ENCODE measurements around the gene IFNK. TPM values are rescaled to one million over a fixed set of nuclear protein-coding genes. Genes with fewer than 3 reads are reported as not detected.

Gene IFNK
- total RNA-seq, 1 experiment from 2014 or later = not detected

- H3K4me3 ChIP-seq (ENCODE audit: low read length) = no peak overlapping the region
- ATAC-seq (no peak), DNase-seq (no peak)
- peaks cover 16% of the 10 kb centered on the region; the same call in 1 of the 2 replicates for H3K36me3 ChIP-seq (ENCODE audit: low read depth, low read length)
- H3K4me1 ChIP-seq (ENCODE audit: insufficient read depth, low read length) = 0 out of 2 replicates have a peak, but pooled peaks cover 3% of the 10 kb centered on the region
- ChIA-PET POLR2A (ENCODE audit: unreplicated experiment) (no interaction called here), CTCF (no interaction called here)
- H4K20me1 ChIP-seq (ENCODE audit: low read length) = no peaks in the 10 kb centered on the region
- H2AFZ ChIP-seq (ENCODE audit: low read length) = no peak overlapping the region
- H3K4me2 ChIP-seq (ENCODE audit: low read length) = no peak overlapping the region
- intact Hi-C loops (cut with micrococcal nuclease) = no loop called here
- no peaks in the 10 kb centered on the region for H3K27me3 ChIP-seq (ENCODE audit: low read length)
- TF ChIP-seq EZH2 (IDR thresholded peaks at IDR 0.05; ENCODE audit: low read length, unreplicated experiment) (no peak), CTCF (conservative IDR thresholded peaks at IDR 0.05; ENCODE audit: low read depth, low read length) (no peak), EZH2phosphoT487 (IDR thresholded peaks at IDR 0.05; ENCODE audit: borderline replicate concordance, low read length) (no peak)
- H3K9ac ChIP-seq (ENCODE audit: low read length) = no peak overlapping the region
- peaks cover 3% of the 10 kb centered on the region; the same call in 1 of the 2 replicates for H3K79me2 ChIP-seq (ENCODE audit: low read length)
- H3K27ac ChIP-seq (ENCODE audit: low read length) = no peak overlapping the region
- BruUV-seq (replicated peaks) = no TSS peak
- no peaks in the 10 kb centered on the region for H3F3A ChIP-seq (ENCODE audit: low read length, unreplicated experiment)
- H3K9me2 ChIP-seq (replicated peaks; ENCODE audit: low read length) = no peaks in the 10 kb centered on the region
- H3K9me3 ChIP-seq (ENCODE audit: low read length) = no peaks in the 10 kb centered on the region
Observed at GRCh38 chr9:27561685-27562084, 37.6 kb downstream of the IFNK start.

GRCh38 chr9:27563738-27564430 is 39.8 kb downstream of the IFNK start:
- no peak overlapping the region for H3K4me3 ChIP-seq (ENCODE audit: low read length)
- CTCF ChIA-PET = no interaction called here
- POLR2A ChIA-PET (ENCODE audit: unreplicated experiment) = no interaction called here
- no peaks in the 10 kb centered on the region for H3F3A ChIP-seq (ENCODE audit: low read length, unreplicated experiment)
- peaks cover 24% of the 10 kb centered on the region for H3K79me2 ChIP-seq (ENCODE audit: low read length)
- no peak for DNase-seq
- no peaks in the 10 kb centered on the region for H3K9me2 ChIP-seq (replicated peaks; ENCODE audit: low read length)
- no peak overlapping the region for H3K27ac ChIP-seq (ENCODE audit: low read length)
- no peaks in the 10 kb centered on the region for H3K27me3 ChIP-seq (ENCODE audit: low read length)
- peaks cover 18% of the 10 kb centered on the region; the same call in 1 of the 2 replicates for H3K36me3 ChIP-seq (ENCODE audit: low read depth, low read length)
- intact Hi-C loops (cut with micrococcal nuclease) = no loop called here
- no peaks in the 10 kb centered on the region for H3K9me3 ChIP-seq (ENCODE audit: low read length)
- H4K20me1 ChIP-seq (ENCODE audit: low read length) = no peaks in the 10 kb centered on the region
- H3K4me1 ChIP-seq (ENCODE audit: insufficient read depth, low read length) = peaks cover 11% of the 10 kb centered on the region
- H3K9ac ChIP-seq (ENCODE audit: low read length) = no peak overlapping the region
- no peak overlapping the region for H3K4me2 ChIP-seq (ENCODE audit: low read length)
- H2AFZ ChIP-seq (ENCODE audit: low read length) = no peak overlapping the region
- BruUV-seq (replicated peaks) = no TSS peak
- ATAC-seq = no peak
- TF ChIP-seq EZH2 (IDR thresholded peaks at IDR 0.05; ENCODE audit: low read length, unreplicated experiment) (no peak), EZH2phosphoT487 (IDR thresholded peaks at IDR 0.05; ENCODE audit: borderline replicate concordance, low read length) (no peak), CTCF (conservative IDR thresholded peaks at IDR 0.05; ENCODE audit: low read depth, low read length) (no peak)

GRCh38 chr9:27564670-27565069 is 40.6 kb downstream of the IFNK start:
- Histone ChIP-seq H3K79me2 (ENCODE audit: low read length) (peaks cover 24% of the 10 kb centered on the region), H3F3A (ENCODE audit: low read length, unreplicated experiment) (peaks cover 3% of the 10 kb centered on the region), H4K20me1 (ENCODE audit: low read length) (no peaks in the 10 kb centered on the region), H3K4me1 (ENCODE audit: insufficient read depth, low read length) (peaks cover 17% of the 10 kb centered on the region), H3K4me2 (ENCODE audit: low read length) (no peak overlapping the region), H3K9me2 (replicated peaks; ENCODE audit: low read length) (no peaks in the 10 kb centered on the region), H3K4me3 (ENCODE audit: low read length) (no peak overlapping the region), H2AFZ (ENCODE audit: low read length) (no peak overlapping the region), H3K9ac (ENCODE audit: low read length) (no peak overlapping the region), H3K27ac (ENCODE audit: low read length) (no peak overlapping the region), H3K36me3 (ENCODE audit: low read depth, low read length) (peaks cover 18% of the 10 kb centered on the region; the same call in 1 of the 2 replicates), H3K27me3 (ENCODE audit: low read length) (no peaks in the 10 kb centered on the region), H3K9me3 (ENCODE audit: low read length) (no peaks in the 10 kb centered on the region)
- intact Hi-C loops (cut with micrococcal nuclease) = no loop called here
- no peak for ATAC-seq
- BruUV-seq (replicated peaks) = no TSS peak
- TF ChIP-seq EZH2phosphoT487 (IDR thresholded peaks at IDR 0.05; ENCODE audit: borderline replicate concordance, low read length) (no peak), EZH2 (IDR thresholded peaks at IDR 0.05; ENCODE audit: low read length, unreplicated experiment) (no peak), CTCF (conservative IDR thresholded peaks at IDR 0.05; ENCODE audit: low read depth, low read length) (no peak)
- no peak for DNase-seq
- ChIA-PET POLR2A (ENCODE audit: unreplicated experiment) (no interaction called here), CTCF (no interaction called here)

Data from PC-3 (cell line).